Right lobe of liver (tissue), 4 donors: ENCODE data around the gene MUC6.

Experiments used
- CTCF ChIP-seq, 4 donors: fragments of 200-600 bp in 3 of 4; fragments of 450-650 bp in 1 of 4; IDR thresholded peaks; one replicate each; pipeline versions ENCODE4 v1.5.1 to v1.8.0; 2016 to 2022; ENCODE audit warnings: antibody characterized with exemption in 4 of 4, mild to moderate bottlenecking in 2 of 4
- POLR2A ChIP-seq: fragments of 450-650 bp; IDR thresholded peaks from one replicate; pipeline ENCODE4 v1.6.1; 2017; ENCODE audit warnings: antibody characterized with exemption, mild to moderate bottlenecking
- donor health status: DM: no; HTN: no; CAD: no.
- donor health status: DM: no; HTN: no; CAD: no.
- donor health status: DM: no; HTN: yes; CAD: no.

- TF ChIP-seq CTCF (IDR thresholded peaks at IDR 0.05) (no peak), POLR2A (no peak)
These were observed 3.3 kb downstream of the MUC6 start for GRCh38 chr11:1033016-1033798.
